OCI-LY1 (cell line): ENCODE data around the gene BLOC1S5.

Experiments used
- EZH2 ChIP-seq: fragments of 200-600 bp; sonication (generic), shearing (Covaris generic); IDR thresholded peaks from 2 replicates; pipeline ENCODE4 v1.8.0; 2017; ENCODE audit warnings: borderline replicate concordance, mixed run types, mild to moderate bottlenecking, antibody characterized with exemption, low read length, moderate library complexity, mixed read lengths
- TF ChIP-seq, protein P1 (sequence below): fragments of 200-600 bp; sonication (generic), shearing (Covaris generic); IDR thresholded peaks from 2 replicates; pipeline ENCODE4 v1.5.1; 2017; ENCODE audit warnings: mild to moderate bottlenecking, antibody characterized with exemption, low read length, moderate library complexity, mixed read lengths

DNA sequence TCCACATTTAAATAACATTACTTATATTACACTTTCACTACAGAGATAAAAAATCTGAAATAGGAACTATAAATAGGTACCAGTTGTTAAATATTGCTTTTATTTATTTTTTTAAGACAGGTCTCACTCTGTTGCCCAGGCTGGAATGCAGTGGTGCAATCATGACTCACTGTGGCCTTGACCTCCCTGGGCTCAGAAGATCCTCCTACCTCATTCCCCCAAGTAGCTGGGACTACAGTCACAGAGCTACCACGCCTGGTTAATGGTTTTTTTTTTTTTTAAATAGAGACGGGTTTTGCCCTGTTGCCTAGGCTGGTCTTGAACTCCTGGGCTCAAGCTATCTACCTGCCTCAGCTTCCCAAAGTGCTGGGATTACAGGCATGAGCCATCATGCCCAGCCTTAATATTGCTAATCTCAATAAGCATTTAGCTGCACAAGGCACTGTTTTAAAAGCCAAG lies 20.9 kb upstream of the BLOC1S5 start:
- TF ChIP-seq, protein P1, sequence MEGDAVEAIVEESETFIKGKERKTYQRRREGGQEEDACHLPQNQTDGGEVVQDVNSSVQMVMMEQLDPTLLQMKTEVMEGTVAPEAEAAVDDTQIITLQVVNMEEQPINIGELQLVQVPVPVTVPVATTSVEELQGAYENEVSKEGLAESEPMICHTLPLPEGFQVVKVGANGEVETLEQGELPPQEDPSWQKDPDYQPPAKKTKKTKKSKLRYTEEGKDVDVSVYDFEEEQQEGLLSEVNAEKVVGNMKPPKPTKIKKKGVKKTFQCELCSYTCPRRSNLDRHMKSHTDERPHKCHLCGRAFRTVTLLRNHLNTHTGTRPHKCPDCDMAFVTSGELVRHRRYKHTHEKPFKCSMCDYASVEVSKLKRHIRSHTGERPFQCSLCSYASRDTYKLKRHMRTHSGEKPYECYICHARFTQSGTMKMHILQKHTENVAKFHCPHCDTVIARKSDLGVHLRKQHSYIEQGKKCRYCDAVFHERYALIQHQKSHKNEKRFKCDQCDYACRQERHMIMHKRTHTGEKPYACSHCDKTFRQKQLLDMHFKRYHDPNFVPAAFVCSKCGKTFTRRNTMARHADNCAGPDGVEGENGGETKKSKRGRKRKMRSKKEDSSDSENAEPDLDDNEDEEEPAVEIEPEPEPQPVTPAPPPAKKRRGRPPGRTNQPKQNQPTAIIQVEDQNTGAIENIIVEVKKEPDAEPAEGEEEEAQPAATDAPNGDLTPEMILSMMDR = no peak
- TF ChIP-seq EZH2 = no peak
